ENCODE results near the gene IRX4.
A peak's percentile ranks its signal among the peaks of the same experiment; 100 is the strongest.
"Not testable (repeated sequence)": the region's sequence is repeated elsewhere in the genome, so short reads cannot be mapped to it uniquely, and the experiment has no call there.

IRX4 gene

GRCh38 chr5:1877103-1878049 is 5.3 kb downstream of the IRX4 start:
- DNase-seq: no peak

- no peak for DNase-seq
Observed at GRCh38 chr5:1876660-1877064, 6.1 kb downstream of the IRX4 start.

GRCh38 chr5:1875843-1876659 is 6.7 kb downstream of the IRX4 start:
- DNase-seq: no peak

- no peak for DNase-seq
Observed at GRCh38 chr5:1875281-1875842, 7.4 kb downstream of the IRX4 start.

- DNase-seq: peak; percentile 52
Observed at GRCh38 chr5:1874771-1875220, 7.9 kb downstream of the IRX4 start.

GRCh38 chr5:1874348-1874747 is 8.4 kb downstream of the IRX4 start:
- DNase-seq: no peak

DNA sequence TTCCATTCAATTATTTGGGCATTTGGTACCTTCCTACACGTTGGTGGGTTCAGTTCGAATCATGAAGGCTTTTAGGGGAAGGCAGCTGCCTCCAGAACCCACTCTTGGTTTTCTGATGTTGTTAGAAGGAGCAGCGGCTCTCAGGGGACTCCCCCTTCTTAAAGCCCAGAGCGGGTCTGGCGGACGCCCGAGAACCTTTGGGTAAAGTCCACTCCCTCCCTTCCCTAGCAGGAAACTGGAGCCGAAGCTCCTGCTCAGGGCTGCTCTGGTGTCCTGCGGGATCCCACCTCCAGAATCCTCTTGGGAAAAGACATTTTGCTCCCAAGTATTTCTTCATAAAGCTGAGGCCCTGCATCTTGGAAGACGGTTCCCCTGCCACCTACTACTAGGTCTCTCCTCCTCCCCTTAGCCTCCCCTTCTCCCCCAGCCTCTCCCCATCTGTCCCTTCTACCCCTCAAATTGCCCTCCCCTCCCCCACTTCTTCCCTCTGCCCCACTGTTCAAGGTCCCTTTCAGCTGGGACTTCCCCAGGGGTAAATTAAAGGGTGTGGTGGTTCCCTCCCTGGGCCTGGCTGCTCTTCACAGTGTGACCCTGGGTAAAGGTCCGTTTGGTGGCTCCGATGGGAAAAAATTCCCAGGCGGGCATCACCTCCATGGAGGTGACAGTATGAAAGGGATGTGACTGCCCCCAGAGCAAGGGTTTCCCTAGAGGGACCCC is 9.3 kb downstream of the IRX4 start:
- DNase-seq: no peak

DNA sequence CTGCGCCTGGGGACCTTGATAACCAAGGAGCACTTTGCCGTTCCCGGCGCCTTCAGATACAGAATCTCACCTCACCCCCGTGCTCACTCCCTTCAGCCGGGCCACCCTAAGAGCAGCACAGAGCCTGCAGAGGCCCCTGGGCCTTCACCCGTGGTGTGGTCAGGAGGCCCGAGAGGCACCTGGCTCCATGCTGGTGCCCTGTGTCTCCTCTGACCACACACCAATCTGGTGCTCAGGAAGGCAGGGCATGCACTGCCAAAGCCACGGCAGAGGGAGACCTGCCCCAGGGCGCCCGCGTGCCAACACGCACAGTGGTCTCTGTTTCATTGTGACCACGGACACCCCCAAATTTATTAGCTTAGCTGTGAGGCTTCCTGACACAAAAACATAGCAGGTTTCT is 11.3 kb downstream of the IRX4 start:
- DNase-seq: no peak

DNA sequence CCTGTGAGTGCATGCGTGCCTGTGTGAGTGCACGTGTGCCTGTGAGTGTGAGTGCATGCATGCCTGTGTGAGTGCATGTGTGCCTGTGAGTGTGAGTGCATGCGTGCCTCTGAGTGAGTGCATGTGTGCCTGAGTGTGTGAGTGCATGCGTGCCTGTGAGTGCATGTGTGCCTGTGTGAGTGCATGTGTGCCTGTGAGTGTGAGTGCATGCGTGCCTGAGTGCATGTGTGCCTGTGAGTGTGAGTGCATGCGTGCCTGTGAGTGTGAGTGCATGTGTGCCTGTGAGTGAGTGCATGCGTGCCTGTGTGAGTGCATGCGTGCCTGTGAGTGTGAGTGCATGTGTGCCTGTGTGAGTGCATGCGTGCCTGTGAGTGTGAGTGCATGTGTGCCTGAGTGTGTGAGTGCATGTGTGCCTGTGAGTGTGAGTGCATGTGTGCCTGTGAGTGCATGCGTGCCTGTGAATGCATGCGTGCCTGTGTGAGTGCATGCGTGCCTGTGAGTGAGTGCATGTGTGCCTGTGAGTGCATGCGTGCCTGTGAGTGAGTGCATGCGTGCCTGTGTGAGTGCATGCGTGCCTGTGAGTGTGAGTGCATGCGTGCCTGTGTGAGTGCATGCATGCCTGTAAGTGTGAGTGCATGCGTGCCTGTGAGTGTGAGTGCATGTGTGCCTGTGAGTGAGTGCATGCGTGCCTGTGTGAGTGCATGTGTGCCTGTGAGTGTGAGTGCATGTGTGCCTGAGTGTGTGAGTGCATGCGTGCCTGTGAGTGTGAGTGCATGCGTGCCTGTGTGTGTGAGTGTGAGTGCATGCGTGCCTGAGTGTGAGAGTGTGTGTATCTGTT is 12.1 kb downstream of the IRX4 start:
- DNase-seq: not testable (repeated sequence)

DNA sequence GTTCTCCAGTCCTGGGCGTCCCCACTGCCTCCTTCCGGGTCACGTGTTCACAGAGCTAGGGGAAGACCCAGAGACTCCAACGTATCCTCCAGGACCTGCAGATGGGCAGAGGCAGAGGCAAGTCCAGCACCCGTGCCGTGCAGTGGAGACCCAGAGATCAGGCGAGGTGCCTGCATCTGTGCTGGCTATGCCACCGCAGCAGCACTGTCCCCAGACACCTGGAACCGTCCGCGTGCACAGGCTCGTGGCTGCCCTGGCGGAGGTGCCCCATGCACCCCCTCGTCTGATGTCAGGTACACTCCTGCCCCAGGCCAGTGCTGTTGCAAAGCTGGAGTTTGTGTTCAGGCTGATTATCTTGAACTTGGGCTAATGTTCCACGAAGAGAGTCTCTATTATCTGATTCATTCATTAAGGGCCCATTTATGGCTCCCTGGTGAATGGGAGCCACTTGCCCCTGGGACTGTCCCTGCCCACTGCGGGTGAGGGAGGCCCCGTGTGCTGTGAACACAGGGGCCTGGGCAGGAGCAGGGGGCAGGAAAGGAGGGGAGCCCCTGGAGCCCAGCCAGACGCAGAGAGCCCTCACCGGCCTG is 13.7 kb downstream of the IRX4 start:
- DNase-seq: no peak

GRCh38 chr5:1867815-1868143 is 14.9 kb downstream of the IRX4 start:
- no peak for DNase-seq

GRCh38 chr5:1867114-1867814 is 15.5 kb downstream of the IRX4 start:
- no peak for DNase-seq

- DNase-seq: no peak
Observed at GRCh38 chr5:1865948-1866347, 16.8 kb downstream of the IRX4 start.

DNA sequence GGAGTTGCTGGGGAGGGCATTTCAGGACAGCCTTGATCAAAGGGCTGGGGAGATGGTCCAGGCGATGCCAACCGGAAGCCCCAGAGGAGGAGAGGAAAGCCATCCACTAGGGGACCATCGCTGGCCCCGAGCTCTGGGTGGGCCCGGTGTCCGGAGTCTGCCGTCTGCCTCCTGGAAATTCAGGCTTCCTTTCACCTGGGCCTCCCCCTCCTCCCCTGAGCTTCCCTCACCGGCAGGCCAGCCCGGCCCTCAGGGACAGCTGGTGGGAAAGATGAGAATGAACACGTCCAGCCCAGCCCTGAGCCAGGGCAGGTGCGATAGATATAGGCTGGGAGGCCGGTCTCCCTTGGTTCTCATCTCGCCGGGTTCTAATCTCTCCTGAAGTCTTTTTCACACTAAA is 17.2 kb downstream of the IRX4 start:
- DNase-seq: no peak

DNA sequence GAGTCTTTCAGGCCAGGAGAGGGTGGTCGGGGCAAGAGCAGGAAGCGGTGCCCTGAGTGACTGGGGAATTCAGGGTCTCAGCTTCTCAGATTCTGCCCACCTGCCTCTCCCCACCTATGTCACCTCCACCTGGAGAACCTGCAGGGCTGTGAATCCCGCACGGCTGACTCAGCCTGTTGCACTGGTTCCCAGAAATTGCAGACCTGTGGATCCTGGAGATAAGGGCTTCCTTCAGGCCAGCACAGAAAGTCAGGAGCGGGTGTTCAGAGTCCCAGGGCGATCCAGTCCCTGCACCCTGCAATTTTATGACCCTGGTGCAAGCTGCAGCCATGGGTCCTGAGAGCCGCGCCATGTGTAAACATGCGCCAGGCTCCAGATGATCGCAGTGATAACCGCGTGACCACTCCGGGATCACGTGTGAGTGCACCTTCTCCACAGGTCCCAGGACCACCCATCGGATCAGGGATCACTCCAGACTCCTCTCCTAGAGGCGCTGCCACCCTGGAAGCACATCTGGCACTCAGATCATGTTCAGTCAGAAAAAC is 17.8 kb downstream of the IRX4 start:
- no peak for DNase-seq

DNA sequence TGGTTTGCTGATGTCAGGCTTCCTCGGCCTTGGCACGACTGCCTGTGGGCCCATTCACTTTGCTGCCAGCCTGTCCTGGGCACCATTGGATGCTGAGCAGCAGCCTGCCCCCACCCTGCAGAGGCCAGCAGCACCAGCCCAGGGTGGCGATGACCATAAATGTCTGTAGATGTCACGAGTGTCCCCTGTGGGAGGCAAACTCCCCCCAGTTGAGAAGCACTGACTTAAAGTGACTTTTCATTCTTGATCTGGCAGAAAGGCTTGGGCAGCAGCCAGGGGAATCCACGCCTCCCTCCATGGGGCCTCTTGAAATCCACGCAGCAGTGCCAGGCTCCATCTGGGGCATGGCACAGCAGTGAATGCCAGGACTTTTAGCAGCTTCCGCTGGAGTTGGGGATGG is 21.8 kb downstream of the IRX4 start:
- DNase-seq: no peak

- DNase-seq: no peak
Observed at GRCh38 chr5:1860021-1860610, 22.6 kb downstream of the IRX4 start.

GRCh38 chr5:1859099-1859498 is 23.6 kb downstream of the IRX4 start:
- no peak for DNase-seq

DNA sequence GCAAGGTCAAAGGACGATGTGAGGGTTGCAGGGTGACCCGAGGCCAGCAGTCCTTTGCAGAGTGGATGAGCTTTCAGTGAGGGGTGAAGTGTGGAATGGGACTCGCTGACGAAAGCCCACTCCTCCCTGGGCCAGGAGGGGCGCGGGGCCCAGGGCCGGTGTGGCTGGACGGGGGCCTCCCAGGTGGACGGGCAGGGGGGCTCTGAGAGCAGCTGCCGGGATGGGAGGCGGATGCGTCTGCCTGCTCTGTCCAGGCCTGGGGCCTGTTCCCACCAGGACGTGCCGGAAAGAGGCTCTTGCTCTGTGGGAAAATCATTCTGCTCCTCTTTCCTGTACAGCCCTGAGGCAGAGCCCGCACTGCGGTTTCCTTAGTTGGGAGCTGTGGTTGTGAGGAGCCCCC is 24.3 kb downstream of the IRX4 start:
- DNase-seq: no peak

DNA sequence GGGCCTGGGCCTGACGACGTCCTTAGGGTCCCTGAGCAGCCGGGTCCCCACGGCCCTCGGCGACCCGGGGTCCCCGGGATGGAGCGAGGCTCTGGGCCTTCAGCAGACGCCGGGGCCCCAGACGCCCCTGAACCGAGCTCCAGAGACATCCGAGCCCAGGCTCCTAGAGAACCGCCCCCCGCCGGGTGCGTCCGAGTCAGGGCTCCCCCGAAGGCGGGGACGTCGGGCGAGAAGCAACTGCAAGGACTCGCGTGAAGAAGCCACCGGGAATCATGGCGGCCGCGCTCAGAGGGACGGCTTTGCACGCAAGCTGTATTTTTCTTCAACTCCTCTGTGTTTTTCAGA is 25.5 kb downstream of the IRX4 start:
- no peak for DNase-seq
